HCT116 (cell line): Measurements from ENCODE around the gene ABCA1. TPM values are rescaled to one million over a fixed set of nuclear protein-coding genes. Genes with fewer than 3 reads are reported as not detected.

ENCODE experiments used
- ATAC-seq: fragments of 200-7000 bp; cut with Tn5 transposase; 2 replicates; pipeline ENCODE4 v1.9.1; 2020; ENCODE audit warnings: mild to moderate bottlenecking, moderate library complexity
- BruUV-seq: library from RNA; stranded (reverse); fragments of 400-500 nt; replicated peaks from 2 replicates; lab custom pipeline; 2021; lab: Mats Ljungman, UMichigan
- CTCF ChIA-PET: fragments of 300-600 bp; sonication (Branson Sonifier 250); formaldehyde crosslinking; loops from one replicate; lab custom pipeline; 2021; ENCODE audit warnings: antibody characterized with exemption; lab: Charles Lee
- POLR2A ChIA-PET: fragments of 300-600, 350-600 bp; sonication (Branson Sonifier 250); formaldehyde crosslinking; loops from one replicate; lab custom pipeline; 2021; ENCODE audit warnings: antibody characterized with exemption; lab: Charles Lee
- RAD21 ChIA-PET, 2 experiments: fragments of 300-600 bp; sonication (Branson Sonifier 250); formaldehyde crosslinking; loops; one replicate each; lab custom pipeline; 2023; ENCODE audit warnings: low total read pairs in 2 of 2; ENCODE audit not compliant: uncharacterized antibody in 2 of 2, unreplicated experiment in 2 of 2, low non-redundant PET in 1 of 2; lab: Charles Lee
- DNase-seq: peaks from one replicate; pipeline ENCODE4 v3.0.0-alpha.2; 2010; ENCODE audit warnings: low read depth, low spot score
- H2AFZ ChIP-seq: fragments of 200-600 bp; shearing (Covaris generic), sonication (generic); 2 replicates; pipeline ENCODE4 v1.6.1; 2017; ENCODE audit warnings: low read depth, mixed run types, mixed read lengths, antibody characterized with exemption, low read length; ENCODE audit not compliant: poor library complexity, severe bottlenecking
- H3K27ac ChIP-seq: 2 replicates; pipeline ENCODE4 v1.5.1; 2012; ENCODE audit warnings: low read depth, low read length
- H3K27me3 ChIP-seq: fragments of 200-600 bp; sonication (generic); 2 replicates; pipeline ENCODE4 v1.6.1; 2016; ENCODE audit warnings: mixed run types, low read length, mixed read lengths; ENCODE audit not compliant: insufficient read depth
- H3K36me3 ChIP-seq, 2 experiments: fragments of 200-500 bp in 1 of 2; fragments of 200-600 bp in 1 of 2; sonication (Bioruptor generic) in 1 of 2; sonication (generic) in 1 of 2; 2 replicates each; pipeline versions ENCODE4 v1.5.1 to v1.6.1; 2014 to 2016; ENCODE audit warnings: low read length in 2 of 2, inconsistent platforms in 1 of 2, mixed read lengths in 1 of 2, mixed run types in 1 of 2; ENCODE audit not compliant: insufficient read depth in 2 of 2, control insufficient read depth in 1 of 2
- H3K4me1 ChIP-seq, 2 experiments: fragments of 200-600 bp in 1 of 2; sonication (generic) in 1 of 2; 2 replicates each; pipeline versions ENCODE4 v1.5.1 to v1.6.1; 2012 to 2017; ENCODE audit warnings: low read length in 2 of 2, inconsistent platforms in 1 of 2, mild to moderate bottlenecking in 1 of 2, mixed read lengths in 1 of 2, mixed run types in 1 of 2, moderate library complexity in 1 of 2; ENCODE audit not compliant: insufficient read depth in 2 of 2, control insufficient read depth in 1 of 2
- H3K4me2 ChIP-seq: fragments of 200-600 bp; sonication (generic); 2 replicates; pipeline ENCODE4 v1.6.1; 2017; ENCODE audit warnings: mixed run types, low read length, mixed read lengths
- H3K4me3 ChIP-seq, 2 experiments: fragments of 200-600 bp in 1 of 2; sonication (generic) in 1 of 2; replicated peaks in 1 of 2; 2 replicates each; pipeline ENCODE4 v1.5.1; 2011 to 2016; ENCODE audit warnings: low read length in 2 of 2, control low read depth in 1 of 2, low read depth in 1 of 2, mild to moderate bottlenecking in 1 of 2, mixed read lengths in 1 of 2, mixed run types in 1 of 2
- H3K79me2 ChIP-seq: fragments of 200-600 bp; sonication (generic); 2 replicates; pipeline ENCODE4 v1.6.1; 2017; ENCODE audit warnings: mild to moderate bottlenecking, mixed run types, low read length, moderate library complexity, mixed read lengths; ENCODE audit not compliant: insufficient read depth
- H3K9ac ChIP-seq: fragments of 200-600 bp; sonication (generic); 2 replicates; pipeline ENCODE4 v1.6.1; 2016; ENCODE audit warnings: low read length, mixed read lengths
- H3K9me2 ChIP-seq: fragments of 200-600 bp; sonication (generic), shearing (Covaris generic); 2 replicates; pipeline ENCODE4 v1.6.1; 2017; ENCODE audit warnings: mixed run types, mild to moderate bottlenecking, moderate library complexity; ENCODE audit not compliant: insufficient read depth
- H3K9me3 ChIP-seq, 2 experiments: fragments of 200-500 bp in 1 of 2; fragments of 200-600 bp in 1 of 2; sonication (Bioruptor generic) in 1 of 2; sonication (generic) in 1 of 2; 2 replicates each; pipeline ENCODE4 v1.6.1; 2014 to 2017; ENCODE audit warnings: low read length in 2 of 2, mixed read lengths in 2 of 2, inconsistent platforms in 1 of 2, low read depth in 1 of 2, mild to moderate bottlenecking in 1 of 2, mixed run types in 1 of 2, moderate library complexity in 1 of 2; ENCODE audit not compliant: control insufficient read depth in 1 of 2, insufficient read depth in 1 of 2
- H4K20me1 ChIP-seq: fragments of 200-600 bp; sonication (generic), shearing (Covaris generic); 2 replicates; pipeline ENCODE4 v1.6.1; 2017; ENCODE audit warnings: mixed run types, mild to moderate bottlenecking, moderate library complexity; ENCODE audit not compliant: insufficient read depth
- ATF3 ChIP-seq: IDR thresholded peaks from 2 replicates; pipeline ENCODE4 v1.6.1; 2012
- CEBPB ChIP-seq: IDR thresholded peaks from 2 replicates; pipeline ENCODE4 v1.6.1; 2012; ENCODE audit warnings: low read depth
- CTCF ChIP-seq, 3 experiments: fragments of 200-600 bp in 1 of 3; sonication (generic) in 1 of 3; IDR thresholded peaks in 2 of 3; conservative IDR thresholded peaks in 1 of 3; 2 replicates each; pipeline ENCODE4 v1.5.1; 2012 to 2017; ENCODE audit warnings: low read depth in 2 of 3, low read length in 2 of 3, antibody characterized with exemption in 1 of 3, borderline replicate concordance in 1 of 3, control low read depth in 1 of 3, mild to moderate bottlenecking in 1 of 3, mixed read lengths in 1 of 3, mixed run types in 1 of 3, moderate library complexity in 1 of 3; ENCODE audit not compliant: insufficient read depth in 1 of 3
- ELF1 ChIP-seq: IDR thresholded peaks from 2 replicates; pipeline ENCODE4 v1.6.1; 2012; ENCODE audit warnings: low read depth, borderline replicate concordance
- EZH2 ChIP-seq: fragments of 200-600 bp; sonication (generic); IDR thresholded peaks from 2 replicates; pipeline ENCODE4 v1.6.1; 2017; ENCODE audit warnings: antibody characterized with exemption, mixed run types
- EZH2phosphoT487 ChIP-seq: fragments of 200-600 bp; IDR thresholded peaks from 2 replicates; pipeline ENCODE4 v1.6.1; 2018; ENCODE audit warnings: antibody characterized with exemption, borderline replicate concordance
- FOSL1 ChIP-seq: IDR thresholded peaks from 2 replicates; pipeline ENCODE4 v1.6.1; 2012; ENCODE audit warnings: low read depth
- JUND ChIP-seq: IDR thresholded peaks from 2 replicates; pipeline ENCODE4 v1.6.1; 2012
- POLR2AphosphoS5 ChIP-seq: IDR thresholded peaks from 2 replicates; pipeline ENCODE4 v1.6.1; 2011; ENCODE audit warnings: mild to moderate bottlenecking, low read depth, low read length, moderate library complexity
- RAD21 ChIP-seq: IDR thresholded peaks from 2 replicates; pipeline ENCODE4 v1.6.1; 2012; ENCODE audit warnings: low read depth, mild to moderate bottlenecking
- SIN3A ChIP-seq: IDR thresholded peaks from 2 replicates; pipeline ENCODE4 v1.6.1; 2012; ENCODE audit warnings: low read depth
- SP1 ChIP-seq: IDR thresholded peaks from 2 replicates; pipeline ENCODE4 v1.6.1; 2012; ENCODE audit warnings: low read depth
- SRF ChIP-seq: IDR thresholded peaks from 2 replicates; pipeline ENCODE4 v1.6.1; 2012; ENCODE audit warnings: low read depth
- TCF7L2 ChIP-seq: IDR thresholded peaks from 2 replicates; pipeline ENCODE4 v1.7.0; 2011; ENCODE audit warnings: borderline replicate concordance, inconsistent platforms; ENCODE audit not compliant: insufficient read depth, insufficient read length; ENCODE audit errors: extremely low read depth
- YY1 ChIP-seq: IDR thresholded peaks from 2 replicates; pipeline ENCODE4 v1.6.1; 2011; ENCODE audit warnings: low read length, low read depth, moderate library complexity, mild to moderate bottlenecking; ENCODE audit not compliant: insufficient replicate concordance; ENCODE audit errors: extremely low read depth
- ZBTB33 ChIP-seq: IDR thresholded peaks from 2 replicates; pipeline ENCODE4 v1.6.1; 2011; ENCODE audit warnings: mild to moderate bottlenecking, low read length, moderate library complexity; ENCODE audit not compliant: insufficient replicate concordance; ENCODE audit errors: extremely low read depth
- ZFX ChIP-seq: fragments of 450-650 bp; IDR thresholded peaks from 2 replicates; pipeline ENCODE4 v1.6.1; 2017
- ZNF274 ChIP-seq: fragments of 200-500 bp; sonication (Bioruptor generic); IDR thresholded peaks from 2 replicates; pipeline ENCODE4 v1.6.1; 2014; ENCODE audit warnings: mild to moderate bottlenecking, low read depth, low read length, inconsistent platforms
- intact Hi-C: fragments of 100-400 bp; cut with micrococcal nuclease; formaldehyde crosslinking; loops from 2 replicates; pipeline ENCODE4 v1.10.0; 2022
- total RNA-seq: library from RNA; stranded (reverse); gene quantifications from one replicate; pipeline ENCODE4 v1.2.1, GENCODE V29; 2021; ENCODE audit not compliant: unreplicated experiment
- TF ChIP-seq, protein P1 (sequence below): IDR thresholded peaks from 2 replicates; pipeline ENCODE4 v1.6.1; 2012; ENCODE audit warnings: low read depth

ABCA1 gene
- total RNA-seq, 1 experiment from 2014 or later = 0.89 TPM

DNA sequence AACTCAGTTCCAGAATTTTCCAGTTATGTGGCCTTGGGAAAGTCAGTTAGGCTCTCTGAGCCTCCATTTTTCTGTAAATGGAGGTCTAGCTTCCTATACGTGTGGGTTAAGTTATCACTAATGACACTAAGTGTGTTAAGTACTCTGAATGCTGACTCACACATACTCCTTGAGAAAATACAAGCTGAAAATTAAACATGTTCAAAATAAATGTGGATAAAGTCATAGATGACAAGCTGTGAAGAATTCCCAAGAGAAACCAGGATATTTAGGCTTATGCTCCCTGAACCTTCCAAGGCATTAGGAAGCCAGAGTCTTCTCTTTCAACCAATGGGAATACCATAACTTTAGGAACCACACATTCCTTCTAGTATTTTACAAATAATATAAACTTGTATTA, 58.1 kb downstream of the ABCA1 start:
- H3K4me1 ChIP-seq = peaks cover 6 to 14% of the 10 kb centered on the region in 2 experiments; a peak in 2 of 4 replicates
- RAD21 ChIA-PET = interaction anchor here in 1 of 2 experiments (1.1 kb wide), 1 partner anchor 57 kb away, joined by 3 read pairs; no protein-coding TSS in a partner anchor
- no peak overlapping the region for H3K9ac ChIP-seq
- CTCF ChIA-PET = no interaction called here
- H3K27ac ChIP-seq = no peak overlapping the region
- ATAC-seq (no peak), DNase-seq (no peak)
- H3K79me2 ChIP-seq = no peaks in the 10 kb centered on the region
- POLR2A ChIA-PET = no interaction called here
- intact Hi-C loops = loop anchor here (10.0 kb wide), 1 partner anchor 375 kb away; the partner anchor contains the start of gene SLC44A1
- no peak overlapping the region for H2AFZ ChIP-seq
- no peaks in the 10 kb centered on the region for H4K20me1 ChIP-seq
- no peaks in the 10 kb centered on the region for H3K9me3 ChIP-seq
- H3K4me2 ChIP-seq = no peak overlapping the region
- no TSS peak for BruUV-seq
- H3K27me3 ChIP-seq = no peaks in the 10 kb centered on the region
- no peaks in the 10 kb centered on the region for H3K9me2 ChIP-seq
- no peaks in the 10 kb centered on the region for H3K36me3 ChIP-seq
- TF ChIP-seq ELF1 = no peak
- TF ChIP-seq SP1 = no peak
- TF ChIP-seq YY1 = no peak
- TF ChIP-seq, protein P1, sequence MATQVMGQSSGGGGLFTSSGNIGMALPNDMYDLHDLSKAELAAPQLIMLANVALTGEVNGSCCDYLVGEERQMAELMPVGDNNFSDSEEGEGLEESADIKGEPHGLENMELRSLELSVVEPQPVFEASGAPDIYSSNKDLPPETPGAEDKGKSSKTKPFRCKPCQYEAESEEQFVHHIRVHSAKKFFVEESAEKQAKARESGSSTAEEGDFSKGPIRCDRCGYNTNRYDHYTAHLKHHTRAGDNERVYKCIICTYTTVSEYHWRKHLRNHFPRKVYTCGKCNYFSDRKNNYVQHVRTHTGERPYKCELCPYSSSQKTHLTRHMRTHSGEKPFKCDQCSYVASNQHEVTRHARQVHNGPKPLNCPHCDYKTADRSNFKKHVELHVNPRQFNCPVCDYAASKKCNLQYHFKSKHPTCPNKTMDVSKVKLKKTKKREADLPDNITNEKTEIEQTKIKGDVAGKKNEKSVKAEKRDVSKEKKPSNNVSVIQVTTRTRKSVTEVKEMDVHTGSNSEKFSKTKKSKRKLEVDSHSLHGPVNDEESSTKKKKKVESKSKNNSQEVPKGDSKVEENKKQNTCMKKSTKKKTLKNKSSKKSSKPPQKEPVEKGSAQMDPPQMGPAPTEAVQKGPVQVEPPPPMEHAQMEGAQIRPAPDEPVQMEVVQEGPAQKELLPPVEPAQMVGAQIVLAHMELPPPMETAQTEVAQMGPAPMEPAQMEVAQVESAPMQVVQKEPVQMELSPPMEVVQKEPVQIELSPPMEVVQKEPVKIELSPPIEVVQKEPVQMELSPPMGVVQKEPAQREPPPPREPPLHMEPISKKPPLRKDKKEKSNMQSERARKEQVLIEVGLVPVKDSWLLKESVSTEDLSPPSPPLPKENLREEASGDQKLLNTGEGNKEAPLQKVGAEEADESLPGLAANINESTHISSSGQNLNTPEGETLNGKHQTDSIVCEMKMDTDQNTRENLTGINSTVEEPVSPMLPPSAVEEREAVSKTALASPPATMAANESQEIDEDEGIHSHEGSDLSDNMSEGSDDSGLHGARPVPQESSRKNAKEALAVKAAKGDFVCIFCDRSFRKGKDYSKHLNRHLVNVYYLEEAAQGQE = no peak
- no peak for TF ChIP-seq SIN3A
- TF ChIP-seq ATF3 = no peak
- no peak for TF ChIP-seq RAD21
- TF ChIP-seq ZNF274 = no peak
- TF ChIP-seq EZH2 = no peak
- TF ChIP-seq CEBPB = no peak
- TF ChIP-seq EZH2phosphoT487 = no peak
- TF ChIP-seq CTCF (IDR thresholded peaks at IDR 0.05 in 2 of 3, conservative IDR thresholded peaks at IDR 0.05 in 1 of 3; ENCODE audit: borderline replicate concordance in 1 of 3, insufficient read depth in 1 of 3, low read depth in 2 of 3, low read length in 2 of 3) = no peak
- no peak for TF ChIP-seq SRF
- no peak for TF ChIP-seq POLR2AphosphoS5
- TF ChIP-seq FOSL1 = no peak
- TF ChIP-seq ZFX = no peak
- TF ChIP-seq ZBTB33 = no peak
- no peak for TF ChIP-seq TCF7L2
- TF ChIP-seq JUND = no peak
- no peak overlapping the region for H3K4me3 ChIP-seq
